ENCODE data around the gene SAMD11. TPM values are rescaled to one million over a fixed set of nuclear protein-coding genes. Genes with fewer than 3 reads are reported as not detected.

SAMD11 gene
- total RNA-seq, 2 donors from 2014 or later, result 0.12 to 0.17 TPM

GRCh38 chr1:924656-925560 is 1.2 kb downstream of the SAMD11 start:
- ATAC-seq (replicated peaks in 1 of 2) (peak; percentile 18 to 21), DNase-seq (no peak)
- Mint-ChIP-seq H3K27me3 (ENCODE audit: low read depth) (peaks cover 48% of the 10 kb centered on the region), H3K4me3 (peak overlapping the region; percentile 55 to 61), H3K36me3 (ENCODE audit: insufficient read depth in 2 of 2) (no peaks in the 10 kb centered on the region), H3K27ac (no peak overlapping the region), H3K9me3 (no peaks in the 10 kb centered on the region), H3K4me1 (ENCODE audit: low read depth) (peaks cover 20% of the 10 kb centered on the region)

- ATAC-seq (replicated peaks in 1 of 2) (no peak), DNase-seq (no peak)
- Mint-ChIP-seq H3K27ac (no peak overlapping the region), H3K9me3 (no peaks in the 10 kb centered on the region), H3K4me1 (ENCODE audit: low read depth) (peaks cover 14% of the 10 kb centered on the region), H3K36me3 (ENCODE audit: insufficient read depth in 2 of 2) (no peaks in the 10 kb centered on the region), H3K4me3 (peak overlapping the region in 1 of 2 donors; percentile 59), H3K27me3 (ENCODE audit: low read depth) (peaks cover 40% of the 10 kb centered on the region)
Observed at GRCh38 chr1:925561-926421, 2.1 kb downstream of the SAMD11 start.

GRCh38 chr1:927234-927633 is 3.5 kb downstream of the SAMD11 start:
- H3K4me1 Mint-ChIP-seq (ENCODE audit: low read depth), result peaks cover 7% of the 10 kb centered on the region
- no peak for ATAC-seq (replicated peaks in 1 of 2)
- H3K4me3 Mint-ChIP-seq, result no peak overlapping the region
- H3K9me3 Mint-ChIP-seq, result no peaks in the 10 kb centered on the region
- H3K27me3 Mint-ChIP-seq (ENCODE audit: low read depth), result peaks cover 27% of the 10 kb centered on the region
- no peak for DNase-seq
- no peaks in the 10 kb centered on the region for H3K36me3 Mint-ChIP-seq (ENCODE audit: insufficient read depth in 2 of 2)
- H3K27ac Mint-ChIP-seq, result no peak overlapping the region

- no peak for DNase-seq
- H3K4me3 Mint-ChIP-seq, result no peak overlapping the region
Observed at GRCh38 chr1:927748-928147, 4.0 kb downstream of the SAMD11 start.

GRCh38 chr1:928825-929661 is 5.3 kb downstream of the SAMD11 start:
- H3K27me3 Mint-ChIP-seq (ENCODE audit: low read depth), result peaks cover 22% of the 10 kb centered on the region
- no peak for ATAC-seq (replicated peaks in 1 of 2)

More at GRCh38 chr1:927748-928147, 4.0 kb downstream of the SAMD11 start:
- Mint-ChIP-seq H3K4me1 (ENCODE audit: low read depth) (peaks cover 7% of the 10 kb centered on the region), H3K27me3 (ENCODE audit: low read depth) (peaks cover 22% of the 10 kb centered on the region), H3K9me3 (no peaks in the 10 kb centered on the region), H3K27ac (no peak overlapping the region), H3K36me3 (ENCODE audit: insufficient read depth in 2 of 2) (no peaks in the 10 kb centered on the region)
- no peak for ATAC-seq (replicated peaks in 1 of 2)

GRCh38 chr1:929712-930632 is 6.2 kb downstream of the SAMD11 start:
- no peaks in the 10 kb centered on the region for H3K9me3 Mint-ChIP-seq
- H3K4me1 Mint-ChIP-seq (ENCODE audit: low read depth), result peaks cover 3% of the 10 kb centered on the region
- no peak overlapping the region for H3K27ac Mint-ChIP-seq
- H3K27me3 Mint-ChIP-seq (ENCODE audit: low read depth), result peaks cover 26% of the 10 kb centered on the region
- no peak overlapping the region for H3K4me3 Mint-ChIP-seq
- ATAC-seq (replicated peaks in 1 of 2) (no peak), DNase-seq (no peak)
- H3K36me3 Mint-ChIP-seq (ENCODE audit: insufficient read depth in 2 of 2), result no peaks in the 10 kb centered on the region

More at GRCh38 chr1:928825-929661, 5.3 kb downstream of the SAMD11 start:
- H3K9me3 Mint-ChIP-seq, result no peaks in the 10 kb centered on the region
- no peak overlapping the region for H3K27ac Mint-ChIP-seq
- DNase-seq, result no peak
- no peaks in the 10 kb centered on the region for H3K36me3 Mint-ChIP-seq (ENCODE audit: insufficient read depth in 2 of 2)
- no peaks in the 10 kb centered on the region for H3K4me1 Mint-ChIP-seq (ENCODE audit: low read depth)
- no peak overlapping the region for H3K4me3 Mint-ChIP-seq

GRCh38 chr1:930633-931138 is 7.0 kb downstream of the SAMD11 start:
- DNase-seq (no peak), ATAC-seq (replicated peaks in 1 of 2) (no peak)
- Mint-ChIP-seq H3K36me3 (ENCODE audit: insufficient read depth in 2 of 2) (no peaks in the 10 kb centered on the region), H3K27ac (no peak overlapping the region), H3K9me3 (no peaks in the 10 kb centered on the region), H3K4me1 (ENCODE audit: low read depth) (peaks cover 5% of the 10 kb centered on the region), H3K4me3 (no peak overlapping the region), H3K27me3 (ENCODE audit: low read depth) (peaks cover 33% of the 10 kb centered on the region)

GRCh38 chr1:931380-932172 is 7.9 kb downstream of the SAMD11 start:
- Mint-ChIP-seq H3K9me3 (no peaks in the 10 kb centered on the region), H3K36me3 (ENCODE audit: insufficient read depth in 2 of 2) (no peaks in the 10 kb centered on the region), H3K27ac (no peak overlapping the region), H3K27me3 (ENCODE audit: low read depth) (peaks cover 24% of the 10 kb centered on the region), H3K4me1 (ENCODE audit: low read depth) (peaks cover 5% of the 10 kb centered on the region), H3K4me3 (no peak overlapping the region)
- ATAC-seq (replicated peaks in 1 of 2) (no peak), DNase-seq (no peak)

- no peak for DNase-seq
- no peaks in the 10 kb centered on the region for H3K9me3 Mint-ChIP-seq
- peaks cover 18% of the 10 kb centered on the region for H3K27me3 Mint-ChIP-seq (ENCODE audit: low read depth)
- H3K4me3 Mint-ChIP-seq, result no peak overlapping the region
- peaks cover 5% of the 10 kb centered on the region for H3K4me1 Mint-ChIP-seq (ENCODE audit: low read depth)
- H3K36me3 Mint-ChIP-seq (ENCODE audit: insufficient read depth in 2 of 2), result no peaks in the 10 kb centered on the region
- ATAC-seq (replicated peaks in 1 of 2), result no peak
- H3K27ac Mint-ChIP-seq, result no peak overlapping the region
Observed at GRCh38 chr1:932173-932510, 8.4 kb downstream of the SAMD11 start.

GRCh38 chr1:932776-933602 is 9.3 kb downstream of the SAMD11 start:
- no peaks in the 10 kb centered on the region for H3K36me3 Mint-ChIP-seq (ENCODE audit: insufficient read depth in 2 of 2)
- no peak for DNase-seq
- peaks cover 5% of the 10 kb centered on the region for H3K4me1 Mint-ChIP-seq (ENCODE audit: low read depth)
- no peak for ATAC-seq (replicated peaks in 1 of 2)
- H3K27ac Mint-ChIP-seq, result no peak overlapping the region
- no peak overlapping the region for H3K4me3 Mint-ChIP-seq
- peaks cover 21% of the 10 kb centered on the region for H3K27me3 Mint-ChIP-seq (ENCODE audit: low read depth)
- H3K9me3 Mint-ChIP-seq, result no peaks in the 10 kb centered on the region

GRCh38 chr1:933603-933940 is 9.8 kb downstream of the SAMD11 start:
- Mint-ChIP-seq H3K9me3 (no peaks in the 10 kb centered on the region), H3K4me1 (ENCODE audit: low read depth) (peaks cover 5% of the 10 kb centered on the region), H3K27ac (no peak overlapping the region), H3K27me3 (ENCODE audit: low read depth) (peaks cover 24% of the 10 kb centered on the region), H3K36me3 (ENCODE audit: insufficient read depth in 2 of 2) (no peaks in the 10 kb centered on the region), H3K4me3 (no peak overlapping the region)
- ATAC-seq (replicated peaks in 1 of 2) (no peak), DNase-seq (no peak)

All from activated T-cell treated with anti-CD3 and anti-CD28 coated beads, Interleukin-2, amount 50 U/mL, for 72 hours (primary cell).